GM18870 (cell line): ENCODE results near the gene CDC123.
"Not testable (repeated sequence)": the region's sequence is repeated elsewhere in the genome, so short reads cannot be mapped to it uniquely, and the experiment has no call there.

Source experiments
- ATAC-seq: cut with Tn5 transposase; IDR thresholded peaks from one replicate; pipeline ENCODE4 v1.9.1; 2021; ENCODE audit warnings: moderate library complexity; ENCODE audit not compliant: unreplicated experiment

The CDC123 gene

DNA sequence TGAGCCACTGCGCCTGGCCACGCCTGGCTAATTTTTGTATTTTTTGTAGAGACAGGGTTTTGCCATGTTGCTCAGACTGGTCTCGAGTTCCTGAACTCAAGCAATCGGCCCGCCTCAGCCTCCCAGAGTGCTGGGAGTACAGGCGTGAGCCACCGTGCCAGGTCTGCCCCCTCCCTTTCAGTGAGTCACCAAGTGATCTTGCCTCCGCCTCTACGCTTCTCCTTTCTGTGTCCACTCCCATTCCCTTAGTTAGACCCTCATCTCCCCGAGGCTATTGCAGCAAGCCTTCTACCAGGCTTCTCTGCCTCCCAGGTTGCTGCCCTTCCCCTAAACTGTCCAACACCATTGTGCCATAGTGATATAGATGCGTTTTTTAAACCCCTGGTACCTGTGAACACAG is 32.9 kb downstream of the CDC123 start:
- ATAC-seq = no peak

DNA sequence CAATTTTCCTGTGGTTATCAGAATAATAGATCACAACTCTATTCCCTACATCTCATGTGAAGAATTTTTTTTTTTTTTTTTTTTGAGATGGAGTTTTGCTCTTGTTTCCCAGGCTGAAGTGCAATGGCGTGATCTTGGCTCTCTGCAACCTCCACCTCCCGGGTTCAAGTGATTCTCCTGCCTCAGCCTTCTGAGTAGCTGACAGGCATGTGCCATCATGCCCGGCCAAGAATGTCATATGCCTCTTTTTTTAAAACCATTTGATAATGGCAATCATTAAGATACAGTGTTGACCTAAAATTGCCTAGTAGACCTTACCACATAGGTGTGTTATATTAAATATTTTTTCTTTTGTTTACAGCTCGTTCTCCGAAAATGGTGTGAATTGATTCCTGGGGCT is 38.7 kb downstream of the CDC123 start:
- ATAC-seq = not testable (repeated sequence)

DNA sequence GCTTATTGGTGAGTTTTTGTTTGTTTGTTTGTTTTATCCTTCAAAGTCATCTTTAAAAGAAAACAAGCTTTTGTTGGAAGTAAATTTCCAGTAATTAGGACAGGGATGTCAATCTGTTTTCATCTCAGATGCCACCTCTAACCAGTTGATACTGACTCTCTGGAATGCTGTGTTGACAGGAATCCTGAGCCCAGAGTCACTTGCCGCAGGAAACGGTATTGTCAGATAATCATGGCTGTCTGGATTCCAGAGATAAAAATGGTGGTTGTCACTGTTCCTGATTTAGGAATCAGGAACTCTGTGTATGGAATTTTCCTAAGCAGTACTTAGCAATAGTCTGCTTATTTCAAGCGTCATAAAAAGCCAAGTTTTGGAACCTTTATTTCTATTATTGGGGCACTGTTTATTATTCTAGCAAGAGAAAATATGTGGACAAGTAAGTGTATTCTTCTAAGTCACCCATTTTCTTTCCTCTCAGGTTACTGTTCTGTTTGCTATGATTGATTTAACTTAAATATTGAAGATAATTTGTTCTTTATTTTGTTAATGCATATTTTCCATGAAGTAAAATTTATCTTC is 39.2 kb downstream of the CDC123 start:
- ATAC-seq = no peak

DNA sequence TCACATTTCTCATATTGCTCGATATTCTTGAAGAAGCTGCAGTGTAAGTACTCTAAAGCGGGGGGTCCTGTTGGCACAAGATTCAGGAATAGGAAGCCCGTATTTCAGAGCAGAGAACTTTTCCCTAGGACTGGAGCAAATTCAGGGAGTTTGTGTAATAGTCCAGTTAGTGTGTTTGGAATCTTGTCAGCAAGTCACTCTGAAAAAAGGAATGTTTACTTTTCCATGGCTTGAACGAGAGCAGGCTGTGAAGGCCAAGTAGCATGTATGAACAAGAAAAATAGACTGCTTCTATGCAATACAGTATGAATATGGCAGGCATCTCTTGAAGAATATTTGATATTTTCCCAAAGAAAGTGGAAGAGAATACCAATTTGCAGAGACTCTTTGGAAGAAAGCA is 39.8 kb downstream of the CDC123 start:
- ATAC-seq = no peak

DNA sequence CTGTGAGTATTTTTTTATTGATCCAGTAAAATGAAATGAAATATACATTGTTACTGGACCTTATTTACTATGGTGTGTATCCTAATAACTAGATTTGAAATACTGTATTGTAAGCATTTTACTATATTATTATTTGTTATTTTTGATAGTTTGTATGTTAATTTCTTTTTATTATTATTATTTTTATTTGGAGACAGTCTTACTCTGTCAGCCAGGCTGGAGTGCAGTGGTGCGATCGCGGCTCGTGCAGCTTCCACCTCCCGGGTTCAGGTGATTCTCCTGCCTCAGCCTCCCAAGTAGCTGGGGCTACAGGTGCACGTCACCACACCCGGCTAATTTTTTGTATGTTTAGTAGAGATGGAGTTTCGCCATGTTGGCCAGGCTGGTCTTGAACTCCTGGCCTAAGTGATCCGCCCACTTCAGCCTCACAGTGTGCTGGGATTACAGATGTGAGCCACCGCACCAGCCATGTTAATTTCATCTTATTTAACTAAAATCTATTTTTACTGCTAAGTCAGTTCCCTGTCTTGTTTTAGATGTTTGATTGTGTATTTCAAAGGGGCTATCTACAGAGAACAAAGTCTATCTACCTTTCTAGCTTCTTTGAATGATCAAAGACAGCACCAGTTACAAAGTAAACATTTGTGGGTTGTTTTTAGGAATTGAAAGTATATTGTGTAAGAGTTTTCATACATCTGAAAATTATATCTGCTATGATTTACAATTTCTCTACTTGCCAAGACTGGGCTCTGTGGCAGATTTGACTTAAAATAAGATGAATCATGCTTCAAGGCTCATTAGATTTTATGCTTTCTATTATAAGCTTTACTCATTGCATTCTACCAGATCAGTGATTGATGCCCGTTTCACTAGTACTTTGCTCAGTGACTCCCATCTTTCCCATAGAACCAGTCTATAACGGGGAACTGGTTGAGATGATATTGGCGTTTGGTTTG is 41.6 kb downstream of the CDC123 start:
- ATAC-seq = no peak

DNA sequence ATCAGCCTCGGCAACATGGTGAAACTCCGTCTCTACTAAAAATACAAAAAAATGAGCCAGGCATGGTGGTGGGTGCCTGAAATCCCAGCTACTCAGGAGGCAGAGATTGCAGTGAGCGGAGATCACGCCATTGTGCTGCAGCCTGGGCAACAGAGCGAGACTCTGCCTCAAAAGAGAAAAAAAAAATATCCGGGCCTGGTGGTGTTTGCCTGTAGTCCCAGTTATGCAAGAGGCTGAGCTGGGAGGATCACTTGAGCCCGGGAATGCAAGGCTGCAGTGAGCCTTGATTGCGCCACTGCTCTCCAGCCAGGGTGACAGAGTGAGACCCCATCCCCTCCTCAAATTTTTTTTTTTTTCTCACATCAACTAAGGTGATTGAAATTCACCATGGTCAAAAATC is 42.8 kb downstream of the CDC123 start:
- ATAC-seq = no peak

DNA sequence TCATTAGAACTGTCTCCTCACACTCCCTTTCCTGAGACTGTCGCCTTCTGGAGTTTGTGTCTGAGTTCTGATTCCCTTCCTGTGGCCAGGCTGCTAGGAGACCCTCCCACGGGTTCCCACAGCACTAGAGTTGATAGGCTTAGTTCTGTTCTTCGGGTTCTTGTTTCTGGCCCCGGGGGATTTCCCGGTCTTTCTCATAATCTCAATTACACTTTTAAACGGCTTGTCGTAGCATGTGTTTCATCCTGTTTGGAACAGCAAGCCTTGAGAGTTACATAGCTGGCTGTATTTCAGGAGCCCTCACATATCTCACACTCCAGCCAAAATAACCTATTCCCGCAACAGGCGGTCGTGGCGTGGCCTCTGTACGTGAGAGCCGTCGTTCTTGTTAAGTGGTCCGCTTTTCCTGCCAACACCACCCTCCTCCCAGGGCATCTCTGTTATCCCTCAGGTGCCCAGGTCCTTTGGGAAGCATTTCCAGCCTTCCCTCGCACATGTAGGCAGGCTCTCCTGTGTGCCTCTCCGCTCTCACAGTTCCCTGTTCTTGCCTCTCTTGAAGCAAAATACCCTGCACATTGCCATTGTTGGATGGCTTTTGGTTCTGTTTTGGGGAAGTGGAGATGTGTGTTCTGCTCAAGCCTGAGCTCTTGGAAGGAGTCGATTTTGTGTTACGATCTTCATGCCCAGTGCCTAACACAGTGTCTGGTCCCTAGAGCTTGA is 46.0 kb downstream of the CDC123 start:
- no peak for ATAC-seq

DNA sequence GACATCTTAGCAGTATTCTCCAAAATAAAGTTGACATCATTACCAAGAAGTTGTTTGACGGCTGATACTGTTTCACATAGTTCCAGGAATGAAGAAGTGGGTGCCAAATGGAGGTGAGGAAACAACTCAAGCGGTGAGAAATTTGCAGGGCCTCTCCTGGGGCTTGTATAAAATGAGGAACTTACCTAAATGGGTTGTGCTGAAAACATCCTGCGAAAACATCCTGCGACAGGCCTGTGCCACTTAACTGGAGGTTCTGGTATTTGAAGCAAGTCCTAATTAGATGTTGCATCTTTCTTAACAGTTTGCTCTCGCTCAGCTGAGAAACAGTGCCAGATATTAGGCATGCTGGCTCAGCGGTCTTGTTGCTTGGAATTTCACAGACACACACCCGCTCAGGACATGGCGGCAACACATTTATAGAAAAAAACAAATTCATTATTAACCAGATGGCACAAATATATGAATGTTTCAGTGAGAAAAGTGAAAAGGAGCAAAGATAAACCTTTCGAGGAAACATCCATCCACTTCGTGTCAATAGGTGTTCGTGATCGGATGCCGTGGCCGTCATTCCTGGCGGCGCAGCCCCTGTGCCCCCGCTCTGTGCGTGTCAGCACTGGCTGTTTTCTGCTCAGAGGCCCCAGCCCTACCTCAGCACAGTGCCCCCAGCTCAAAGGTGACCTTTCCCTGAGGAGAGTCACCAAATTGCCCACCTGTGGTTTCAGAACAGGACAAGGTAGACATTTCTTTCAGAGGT is 48.1 kb downstream of the CDC123 start:
- ATAC-seq = no peak

DNA sequence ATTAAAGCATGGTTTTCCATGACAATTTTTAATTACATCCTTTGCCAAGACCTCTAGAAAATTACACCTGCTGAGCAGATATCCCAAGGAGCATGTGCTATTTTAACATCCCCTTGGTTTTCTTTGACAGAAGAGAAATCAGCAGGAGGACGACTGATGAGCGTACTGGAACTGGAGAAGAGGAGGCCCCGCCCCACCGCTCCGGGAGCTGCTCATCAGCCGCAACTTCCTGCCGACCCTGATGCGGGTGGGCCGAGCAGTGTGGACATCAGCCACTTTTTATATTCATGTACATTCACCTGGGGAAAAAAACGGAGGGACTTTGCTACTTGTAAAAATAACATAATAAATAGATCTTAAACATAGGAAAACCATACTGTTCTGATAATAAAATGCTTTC is 54.2 kb downstream of the CDC123 start:
- no peak for ATAC-seq

DNA sequence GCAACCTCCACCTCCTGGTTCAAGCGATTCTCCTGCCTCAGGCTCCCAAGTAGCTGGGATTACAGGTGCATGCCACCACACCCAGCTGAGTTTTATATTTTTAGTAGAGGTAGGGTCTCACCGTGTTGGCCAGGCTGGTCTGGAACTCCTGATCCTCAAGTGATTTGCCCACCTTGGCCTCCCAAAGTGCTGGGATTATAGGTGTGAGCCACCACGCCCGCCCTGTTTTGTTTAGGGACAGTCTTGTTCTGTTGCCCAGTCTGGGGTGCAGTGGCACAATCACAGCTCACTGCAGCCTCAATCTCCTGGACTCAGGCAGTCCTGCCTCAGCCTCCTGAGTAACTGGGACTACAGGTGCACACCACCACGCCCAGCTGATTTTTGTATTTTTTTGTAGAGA is 54.7 kb downstream of the CDC123 start:
- not testable (repeated sequence) for ATAC-seq

DNA sequence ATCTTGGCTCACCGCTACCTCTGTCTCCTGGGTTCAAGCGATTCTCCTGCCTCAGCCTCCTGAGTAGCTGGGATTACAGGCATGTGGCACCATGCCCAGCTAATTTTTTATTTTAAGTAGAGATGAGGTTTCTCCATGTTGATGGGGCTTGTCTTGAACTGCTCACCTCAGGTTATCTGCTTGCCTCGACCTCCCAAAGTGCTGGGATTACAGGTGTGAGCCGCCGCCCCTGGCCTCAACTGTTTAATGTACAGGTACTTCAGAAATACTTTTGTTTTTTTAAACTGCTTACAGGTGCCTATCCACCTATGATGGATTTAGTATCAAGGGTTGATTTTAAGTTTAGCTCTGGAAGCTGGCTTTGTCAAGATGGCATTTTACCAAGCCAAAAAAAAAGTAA is 55.6 kb downstream of the CDC123 start:
- ATAC-seq = no peak

DNA sequence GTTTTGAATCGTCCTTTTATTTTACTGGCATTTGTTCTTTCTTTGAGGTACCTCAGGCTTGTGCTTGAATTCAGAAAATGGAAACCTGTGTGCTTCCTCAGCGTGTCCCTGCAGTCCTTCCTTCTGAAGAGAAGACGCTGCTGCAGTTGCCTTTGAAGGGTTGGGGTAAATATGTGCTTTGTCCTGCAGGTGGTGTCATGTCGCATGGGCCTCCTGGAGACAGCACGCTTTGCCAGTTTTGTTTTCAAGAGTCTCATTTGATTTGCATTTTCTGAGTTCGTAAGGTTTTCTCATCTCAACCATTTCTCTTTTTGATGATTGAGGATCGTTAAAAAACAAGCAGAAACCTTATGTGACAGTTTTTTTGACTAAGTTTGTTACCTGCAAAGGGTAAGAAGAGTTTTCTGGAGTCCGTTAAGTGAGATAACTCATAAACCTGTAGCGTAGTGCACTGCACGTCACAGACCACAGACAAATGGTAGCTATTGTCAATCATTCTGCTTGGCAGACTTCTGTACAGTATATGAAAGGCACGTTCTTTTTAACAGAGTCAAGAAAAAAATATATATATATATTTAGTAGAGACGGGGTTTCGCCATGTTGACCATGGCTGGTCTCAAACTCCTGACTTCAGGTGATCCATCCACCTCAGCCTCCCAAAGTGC is 57.0 kb downstream of the CDC123 start:
- ATAC-seq = no peak

DNA sequence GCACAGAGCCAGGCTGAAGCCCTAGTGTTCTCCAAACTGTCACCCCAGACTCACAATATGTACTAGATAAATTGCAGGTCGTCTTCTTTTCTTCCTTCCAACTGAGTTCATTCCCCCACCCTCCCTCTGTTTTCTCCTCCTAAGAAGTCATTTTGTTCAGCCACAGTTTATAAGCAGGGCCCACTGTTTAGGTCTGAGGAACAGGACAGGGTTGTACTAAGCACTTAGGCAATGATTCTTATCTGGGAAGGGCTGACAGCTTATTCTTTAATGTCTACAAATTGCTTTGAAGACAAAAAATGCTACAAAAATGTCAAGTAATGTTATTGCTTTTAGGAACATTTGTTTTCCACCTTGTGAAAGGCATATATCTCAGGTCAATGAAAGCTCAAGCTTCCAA is 59.1 kb downstream of the CDC123 start:
- ATAC-seq = no peak

DNA sequence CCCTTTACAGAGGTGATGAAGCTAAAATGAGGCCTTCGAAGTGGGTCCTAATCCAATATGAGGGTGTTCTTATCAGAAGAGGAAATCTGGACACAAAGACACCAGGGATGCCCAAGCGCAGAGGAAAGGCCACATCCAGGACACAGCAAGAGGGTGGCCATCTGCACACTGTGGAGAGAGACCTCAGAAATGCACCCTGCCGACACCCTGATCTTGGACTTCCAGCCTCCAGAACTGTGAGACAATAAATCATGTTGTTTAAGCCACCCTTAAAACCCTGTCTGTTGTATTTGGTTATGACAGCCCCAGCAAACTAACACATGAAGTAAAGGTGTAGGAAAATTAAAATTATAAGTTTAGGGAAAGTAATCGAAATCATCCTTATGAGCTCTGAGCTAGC is 64.0 kb downstream of the CDC123 start:
- no peak for ATAC-seq

DNA sequence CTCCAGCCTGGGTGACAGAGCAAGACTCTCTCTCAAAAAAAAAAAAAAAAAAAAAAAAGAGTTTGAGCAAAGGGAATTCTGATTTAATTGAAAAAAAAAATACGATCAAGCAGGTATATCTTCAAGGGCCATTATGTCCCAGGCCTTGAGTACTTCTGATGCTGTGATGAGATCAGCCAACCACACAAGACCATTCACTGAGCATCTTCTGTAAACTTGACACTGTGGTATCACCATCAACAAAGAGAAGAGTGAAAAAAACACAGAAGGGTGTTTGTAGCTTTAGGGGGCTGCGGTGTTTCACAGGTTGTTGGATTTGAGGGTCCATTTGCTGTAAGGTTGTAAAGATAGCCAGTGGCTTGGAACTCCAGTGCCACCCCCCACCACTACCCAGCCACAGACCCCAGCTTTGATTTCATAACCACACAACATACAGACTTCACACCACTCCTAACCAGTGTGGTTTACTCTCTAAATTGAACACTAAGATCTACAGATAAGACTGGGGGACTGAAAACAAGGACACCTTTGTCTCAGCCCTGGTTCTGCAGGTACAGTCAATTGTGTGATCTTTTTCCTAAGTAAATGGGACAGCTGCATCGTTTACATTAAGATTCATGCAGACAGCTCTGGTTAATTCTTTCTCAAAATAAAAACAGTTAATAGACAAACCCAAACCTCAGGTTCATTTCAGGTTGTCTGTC is 66.4 kb downstream of the CDC123 start:
- no peak for ATAC-seq

DNA sequence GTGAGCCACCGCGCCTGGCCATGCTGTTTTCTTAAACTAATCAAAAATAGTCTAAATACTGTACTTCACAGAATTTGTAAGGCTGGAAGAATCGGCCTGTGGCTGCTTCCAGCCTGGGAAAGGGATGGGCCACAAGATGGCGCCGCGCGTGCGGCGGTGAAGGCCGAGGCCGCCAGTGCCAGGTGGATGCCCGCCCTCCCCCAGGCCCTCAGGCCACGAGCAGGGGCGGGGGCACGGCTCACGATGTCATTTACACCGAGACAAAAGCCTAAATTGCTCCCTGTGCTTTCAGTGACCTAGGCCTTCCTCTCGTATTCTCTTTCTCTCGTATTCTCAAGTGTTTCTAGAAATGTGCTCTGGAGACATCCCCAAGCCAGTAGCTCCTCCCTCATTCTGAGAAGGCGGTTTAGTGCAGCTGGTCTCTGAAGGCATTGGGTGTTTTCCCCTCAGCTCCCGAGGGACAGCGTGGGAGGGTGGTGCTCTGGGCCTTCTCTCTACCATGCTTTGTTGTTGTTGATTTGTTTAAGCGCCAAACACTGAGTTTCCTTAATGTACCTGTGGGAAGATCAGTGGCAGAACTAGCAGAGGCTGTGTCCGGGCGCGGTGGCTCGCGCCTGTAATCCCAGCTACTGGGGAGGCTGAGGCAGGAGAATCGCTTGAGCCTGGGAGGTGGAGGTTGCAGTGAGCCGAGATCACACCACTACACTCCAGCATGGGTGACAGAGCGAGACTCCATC is 68.4 kb downstream of the CDC123 start:
- peak; percentile 84 for ATAC-seq

DNA sequence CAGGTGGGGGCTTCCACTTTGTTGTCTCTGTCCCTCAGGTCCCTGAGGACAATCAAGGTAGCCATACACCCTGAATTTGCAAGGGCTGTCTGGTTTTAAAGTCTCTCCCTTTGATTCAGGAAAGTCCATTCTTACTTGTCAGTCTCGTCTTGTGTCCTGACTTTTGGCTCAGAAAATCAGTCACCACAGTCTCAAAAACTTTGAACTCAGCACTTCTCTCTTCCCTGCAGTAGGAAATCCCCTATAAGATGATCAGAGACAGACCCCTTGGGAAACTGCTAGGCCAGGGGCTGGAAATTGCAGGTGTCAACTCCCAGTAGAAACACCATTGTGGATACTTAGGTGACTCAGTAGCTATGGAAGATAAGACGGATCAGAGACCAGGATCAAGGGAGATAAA is 73.1 kb downstream of the CDC123 start:
- ATAC-seq = no peak

DNA sequence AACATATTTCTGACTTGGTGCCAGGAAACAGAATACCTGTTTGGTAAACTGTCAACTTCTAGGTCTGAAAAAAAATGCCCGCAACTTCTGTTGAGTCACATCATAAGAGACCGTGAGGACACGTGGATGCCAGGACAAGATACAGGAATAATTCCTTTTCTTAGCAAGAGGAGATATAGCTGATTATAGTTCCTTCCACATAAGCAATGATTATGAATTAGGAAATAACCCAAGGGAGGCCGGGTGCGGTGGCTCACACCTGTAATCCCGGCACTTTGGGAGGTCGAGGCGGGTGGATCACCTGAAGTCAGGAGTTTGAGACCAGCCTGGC is 75.2 kb downstream of the CDC123 start:
- no peak for ATAC-seq

DNA sequence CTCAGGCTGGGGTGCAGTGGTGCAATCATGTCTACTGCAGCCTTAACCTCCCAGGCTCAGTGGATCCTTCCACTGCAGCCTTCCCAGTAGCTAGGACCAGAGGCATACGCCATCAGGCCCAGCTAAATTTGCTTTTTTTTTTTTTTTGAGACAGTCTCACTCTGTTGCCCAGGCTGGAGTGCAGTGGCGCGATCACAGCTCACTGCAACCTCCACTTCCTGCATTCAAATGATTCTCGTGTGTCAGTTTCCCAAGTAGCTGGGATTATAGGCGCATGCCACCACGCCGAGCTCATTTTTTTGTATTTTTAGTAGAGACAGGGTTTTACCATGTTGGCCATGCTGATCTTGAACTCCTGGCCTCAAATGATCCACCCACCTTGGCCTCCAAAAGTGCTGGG is 81.9 kb downstream of the CDC123 start:
- ATAC-seq = not testable (repeated sequence)
